HG03520 (cell line): ENCODE data around the gene NUP210L.
"Not testable (repeated sequence)": the region's sequence is repeated elsewhere in the genome, so short reads cannot be mapped to it uniquely, and the experiment has no call there.

Experiments used
- ATAC-seq: cut with Tn5 transposase; IDR thresholded peaks from one replicate; pipeline ENCODE4 v1.9.1; 2021; ENCODE audit warnings: mild to moderate bottlenecking, moderate library complexity; ENCODE audit not compliant: unreplicated experiment

The NUP210L gene

DNA sequence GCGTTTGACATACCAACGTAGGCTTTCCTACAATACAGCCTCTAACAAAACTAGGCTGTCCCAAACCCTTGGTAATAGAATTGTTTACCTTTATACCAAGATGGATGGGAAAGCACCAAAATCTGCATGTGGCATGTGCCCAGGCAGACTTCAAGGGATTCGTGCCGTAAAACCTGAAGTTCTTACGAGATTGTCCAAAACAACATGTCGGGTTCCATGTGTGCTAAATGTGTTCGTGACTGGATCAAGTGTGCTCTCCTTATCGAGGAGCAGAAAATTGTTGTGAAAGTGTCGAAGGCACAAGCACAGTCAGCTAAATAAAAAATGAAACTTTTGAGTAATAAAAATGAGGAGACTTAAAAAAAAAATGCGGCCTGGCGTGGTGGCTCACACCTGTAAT lies 159.2 kb downstream of the NUP210L start:
- ATAC-seq: no peak

- no peak for ATAC-seq
Observed at GRCh38 chr1:153995202-153995601, 159.7 kb downstream of the NUP210L start.

GRCh38 chr1:153991806-153992205 lies 163.1 kb downstream of the NUP210L start:
- ATAC-seq: no peak

- ATAC-seq: no peak
Observed at GRCh38 chr1:153991151-153991630, 163.7 kb downstream of the NUP210L start.

GRCh38 chr1:153990468-153991150 lies 164.3 kb downstream of the NUP210L start, which contains the start of gene RPS27:
RPS27 (plus strand) TSS chr1:153990762; CDS start chr1:153990797, 35 bp downstream.
- ATAC-seq: peak; percentile 76

DNA sequence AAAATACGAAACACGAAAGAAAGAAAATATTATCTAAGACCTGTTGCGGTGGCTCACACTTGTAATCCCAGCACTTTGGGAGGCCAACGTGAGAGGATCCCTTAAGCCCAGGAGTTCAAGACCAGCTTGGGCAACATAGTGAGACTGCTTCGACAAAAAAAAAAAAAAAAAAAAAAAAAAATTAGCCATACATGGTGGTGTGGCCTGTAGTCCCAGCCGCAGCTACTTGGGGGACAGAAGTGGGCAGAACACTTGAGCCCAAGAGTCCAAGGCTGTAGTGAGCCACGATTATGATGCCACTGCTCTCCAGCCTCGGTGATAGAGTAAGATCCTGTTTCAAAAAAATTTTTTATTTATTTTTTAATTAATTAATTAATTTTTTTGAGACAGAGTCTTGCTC lies 167.3 kb downstream of the NUP210L start:
- no peak for ATAC-seq

DNA sequence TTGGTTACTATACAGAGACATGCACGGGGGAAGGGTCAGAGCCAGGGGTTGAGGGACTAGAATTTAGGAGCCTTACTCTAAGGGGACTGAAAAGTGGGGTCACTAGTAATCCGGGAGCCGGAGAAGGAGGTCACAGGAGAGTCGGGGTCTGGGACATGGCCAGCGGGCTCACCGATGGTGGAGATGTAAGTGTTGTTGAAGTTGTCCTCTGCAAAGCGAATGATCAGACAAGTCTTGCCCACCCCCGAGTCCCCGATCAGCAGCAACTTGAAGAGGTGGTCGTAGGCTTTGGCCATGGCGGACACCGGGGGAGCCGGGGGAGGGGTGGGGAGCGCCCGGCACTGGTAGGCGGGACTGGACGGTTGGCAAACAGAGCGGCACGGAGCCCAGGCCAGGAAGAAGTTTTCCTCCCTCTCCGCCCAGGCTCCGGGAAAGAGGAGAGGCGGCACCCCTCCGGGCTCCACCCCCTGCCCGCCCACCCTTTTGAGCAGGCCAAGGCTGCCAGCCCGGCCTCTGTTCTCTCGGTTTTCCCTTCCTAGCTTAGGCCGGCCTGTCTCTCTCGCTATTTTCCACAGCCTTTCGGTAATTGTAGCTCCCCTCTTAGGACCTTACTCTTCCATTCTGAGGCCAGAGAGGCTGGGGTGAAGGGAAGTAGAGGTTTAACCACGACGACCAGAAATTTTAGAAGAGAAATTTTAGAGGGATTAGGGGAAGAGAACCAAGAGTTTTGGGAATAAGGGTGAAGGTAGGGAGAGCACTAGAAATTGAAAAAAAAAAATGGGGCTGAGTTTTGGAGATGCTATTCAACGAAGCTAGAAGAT lies 168.7 kb downstream of the NUP210L start, which contains the start of gene RAB13:
Gene RAB13, minus strand, starts transcription at position 399 of the 821 bp plus-strand sequence. Its CDS starts 103 bp downstream, at position 296.
- no peak for ATAC-seq

GRCh38 chr1:153985341-153985912 lies 169.4 kb downstream of the NUP210L start:
- no peak for ATAC-seq

DNA sequence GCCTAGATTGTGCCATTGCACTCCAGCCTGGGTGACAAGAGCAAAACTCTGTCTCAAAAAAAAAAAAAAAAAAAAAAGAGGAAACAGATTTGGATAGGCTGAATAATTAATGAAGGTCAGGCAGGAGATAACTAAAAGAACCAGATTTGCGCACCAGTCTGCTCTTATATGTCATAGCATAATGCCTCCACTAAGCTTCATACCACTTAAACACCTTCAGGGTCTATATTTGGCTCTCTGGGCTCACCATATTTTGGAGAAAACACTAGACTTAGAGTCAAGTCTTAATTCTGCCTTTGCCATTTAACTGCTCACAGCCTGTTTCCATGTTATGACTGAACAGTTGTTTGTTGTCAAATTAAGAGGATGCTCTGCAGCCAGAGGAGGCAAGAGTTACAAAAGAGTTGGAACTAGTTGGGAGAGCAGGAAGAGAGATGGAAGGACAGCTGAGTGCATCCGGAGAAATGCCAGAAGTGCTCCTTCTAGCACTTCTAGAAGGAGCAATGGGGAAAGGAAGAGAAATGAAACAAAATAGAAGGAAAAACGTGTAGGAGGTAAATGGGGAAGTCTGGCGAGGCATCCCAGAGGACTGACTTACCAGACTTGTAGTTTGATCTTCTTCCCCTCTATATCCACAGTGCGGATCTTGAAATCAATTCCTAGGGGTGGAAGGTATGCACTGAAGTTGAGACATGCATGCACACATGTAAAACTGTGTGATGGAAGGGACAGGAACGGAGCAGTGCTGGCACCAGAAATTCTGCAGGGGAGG lies 170.6 kb downstream of the NUP210L start:
- ATAC-seq: no peak

- not testable (repeated sequence) for ATAC-seq
Observed at GRCh38 chr1:153981735-153982134, 173.1 kb downstream of the NUP210L start.

- not testable (repeated sequence) for ATAC-seq
Observed at GRCh38 chr1:153979091-153979490, 175.8 kb downstream of the NUP210L start.

DNA sequence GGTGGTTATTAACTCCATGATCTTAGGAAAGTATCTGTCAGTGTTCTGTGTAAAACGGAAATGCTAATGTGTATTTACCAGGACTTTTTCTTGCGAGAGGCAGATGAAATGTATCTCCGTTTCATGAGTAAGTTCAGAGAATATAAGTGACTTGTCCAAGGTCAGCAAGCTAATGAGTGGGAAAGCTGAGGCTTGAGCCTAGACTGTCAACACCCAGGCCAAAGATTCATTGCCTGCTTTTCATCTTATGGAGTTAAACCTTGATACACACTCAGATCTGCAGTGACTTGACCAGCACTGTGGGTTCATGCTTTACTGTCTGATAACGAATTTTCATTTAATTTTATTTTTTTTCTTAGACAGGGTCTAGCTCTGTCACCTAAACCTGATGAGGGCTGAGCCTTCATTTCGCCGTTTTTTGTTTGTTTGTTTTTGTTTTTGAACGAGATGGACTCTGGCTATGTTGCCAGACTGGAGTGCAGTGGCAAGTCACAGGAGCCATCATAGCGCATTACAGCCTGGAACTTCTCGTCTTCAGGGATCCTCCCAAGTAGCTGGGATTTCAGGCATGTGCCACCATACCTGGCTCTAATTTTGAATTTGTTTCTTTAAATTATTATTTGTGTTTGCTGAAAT lies 176.5 kb downstream of the NUP210L start:
- ATAC-seq: no peak

DNA sequence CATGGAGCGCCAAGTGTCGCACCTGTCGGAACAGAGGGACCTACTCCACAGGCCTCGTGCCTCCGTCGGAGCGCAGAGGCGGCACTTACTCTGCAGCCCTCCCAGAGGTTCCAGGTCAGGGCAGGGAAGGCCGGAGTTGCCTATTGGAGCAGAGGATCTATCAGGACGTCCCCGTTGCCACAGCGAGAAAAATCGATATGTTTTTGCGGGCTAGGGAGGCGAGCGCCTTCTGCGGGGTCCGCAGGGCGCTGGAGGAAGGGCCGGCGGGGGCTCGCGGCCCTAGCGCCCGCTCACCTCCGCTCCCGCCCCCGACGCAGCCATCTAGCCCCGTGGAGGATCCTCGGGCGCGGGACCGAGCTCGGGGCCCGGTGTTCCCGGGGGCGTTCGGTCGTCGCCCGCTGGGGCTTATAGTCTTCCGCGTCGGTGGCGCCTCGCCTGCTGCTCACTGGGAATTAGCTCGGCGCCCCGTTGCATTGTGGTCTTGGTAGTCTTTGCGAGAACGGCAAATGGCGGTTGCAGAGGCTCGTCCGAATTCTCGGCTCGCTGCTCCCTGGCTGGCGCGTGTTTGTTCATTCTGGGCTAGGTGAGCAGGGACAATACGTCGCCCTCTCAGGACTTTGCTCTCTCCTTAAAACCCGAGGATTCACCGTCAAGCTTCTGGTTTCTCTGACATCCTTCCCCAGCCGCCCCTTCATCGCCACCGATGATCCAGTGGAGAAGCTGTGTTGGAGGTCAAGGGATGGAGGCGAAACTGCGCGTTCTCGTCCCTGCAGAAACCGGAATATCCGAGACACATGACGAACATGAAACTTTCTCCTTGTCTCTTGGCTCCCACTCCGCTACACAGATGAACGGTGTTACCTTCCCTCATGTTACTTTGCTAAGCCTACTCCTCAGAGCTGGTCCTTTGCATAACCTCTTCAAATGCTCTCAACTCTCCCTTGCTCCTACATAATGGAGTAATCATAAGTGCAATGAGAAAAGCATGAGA lies 177.3 kb downstream of the NUP210L start, which contains the start of gene JTB:
Gene JTB, minus strand, starts transcription at position 425 of the 991 bp plus-strand sequence. Its CDS starts 422 bp downstream, at position 3.
- ATAC-seq: peak; percentile 80

GRCh38 chr1:153976819-153977249 lies 178.0 kb downstream of the NUP210L start:
- ATAC-seq: no peak

GRCh38 chr1:153973525-153973924 lies 181.3 kb downstream of the NUP210L start:
- no peak for ATAC-seq

GRCh38 chr1:153973071-153973470 lies 181.8 kb downstream of the NUP210L start:
- ATAC-seq: no peak

DNA sequence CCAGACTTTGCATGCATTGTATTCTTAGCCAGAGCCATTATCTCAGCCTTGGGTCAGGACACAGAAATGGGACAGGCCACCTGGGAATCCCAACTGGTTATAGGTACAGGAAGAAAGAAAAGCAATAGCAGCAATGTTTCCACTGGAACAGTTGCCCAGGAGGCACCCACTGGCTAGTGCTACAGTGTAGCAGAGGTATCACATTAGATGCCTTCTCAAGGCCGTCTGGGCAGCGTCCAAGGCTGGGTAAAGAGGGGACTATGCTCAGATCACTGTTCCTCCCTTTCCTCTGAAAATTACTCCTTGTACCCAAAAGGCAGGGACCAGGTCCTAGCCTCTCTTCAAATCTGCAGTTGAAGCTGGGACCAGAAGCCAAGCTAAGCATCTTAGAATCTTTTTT lies 184.5 kb downstream of the NUP210L start:
- no peak for ATAC-seq

- ATAC-seq: no peak
Observed at GRCh38 chr1:153968972-153969371, 185.9 kb downstream of the NUP210L start.

DNA sequence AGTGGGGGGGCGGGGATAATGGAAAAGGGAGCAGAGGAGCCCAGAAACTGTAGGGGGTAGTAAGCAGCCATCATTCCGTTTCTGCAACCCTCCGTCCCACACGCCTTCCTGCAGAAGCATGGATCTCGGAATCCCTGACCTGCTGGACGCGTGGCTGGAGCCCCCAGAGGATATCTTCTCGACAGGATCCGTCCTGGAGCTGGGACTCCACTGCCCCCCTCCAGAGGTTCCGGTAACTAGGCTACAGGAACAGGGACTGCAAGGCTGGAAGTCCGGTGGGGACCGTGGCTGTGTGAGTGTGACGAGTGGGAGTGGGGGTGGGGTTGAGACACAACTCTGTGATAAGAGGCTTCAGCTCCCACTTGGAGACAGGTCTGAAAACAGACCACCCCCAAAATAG lies 186.5 kb downstream of the NUP210L start:
- ATAC-seq: no peak
